GM12872 (cell line): ENCODE data around the gene PANX1.

Experiments
- CTCF ChIP-seq: IDR thresholded peaks from 3 replicates; pipeline ENCODE4 v1.5.1; 2011; ENCODE audit warnings: low read depth, mild to moderate bottlenecking, low read length, moderate library complexity; ENCODE audit not compliant: insufficient read depth

The PANX1 gene

DNA sequence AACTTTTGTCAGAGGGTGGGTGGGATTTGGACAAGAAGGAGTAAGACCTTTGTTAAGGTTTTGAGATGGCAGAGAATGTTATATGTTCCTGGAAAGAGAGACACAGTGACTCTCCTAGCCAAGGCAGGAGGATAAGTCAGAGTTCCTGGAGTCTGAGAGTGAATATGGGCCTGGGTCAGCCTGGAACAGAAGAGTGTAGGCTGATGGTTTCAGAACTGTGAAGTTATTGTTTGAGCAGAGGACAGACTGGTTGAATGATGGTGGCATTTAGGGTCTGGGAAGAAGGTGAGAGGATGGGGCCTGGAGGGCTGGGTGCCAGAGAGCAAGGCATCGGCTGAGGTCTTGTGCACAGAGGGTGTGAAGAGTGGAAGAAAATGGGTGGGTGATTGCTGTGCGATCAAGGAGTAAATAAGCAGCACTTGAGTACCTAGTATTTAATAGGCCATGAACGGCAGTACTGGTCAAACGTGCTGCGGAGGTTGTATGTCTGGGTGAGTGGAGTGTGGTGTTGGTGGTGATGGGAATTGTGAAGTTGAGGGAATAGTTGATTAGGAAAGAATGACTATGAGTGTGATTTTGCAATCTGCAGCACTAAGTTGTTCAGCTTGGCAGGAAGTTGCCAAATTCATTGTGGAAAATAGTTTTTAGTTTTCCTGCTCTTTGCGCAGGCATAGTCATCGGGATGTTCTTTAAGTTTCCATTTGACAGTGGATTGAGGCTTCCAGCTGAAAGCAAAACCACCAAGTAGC, 1.8 kb downstream of the PANX1 start:
- no peak for TF ChIP-seq CTCF

DNA sequence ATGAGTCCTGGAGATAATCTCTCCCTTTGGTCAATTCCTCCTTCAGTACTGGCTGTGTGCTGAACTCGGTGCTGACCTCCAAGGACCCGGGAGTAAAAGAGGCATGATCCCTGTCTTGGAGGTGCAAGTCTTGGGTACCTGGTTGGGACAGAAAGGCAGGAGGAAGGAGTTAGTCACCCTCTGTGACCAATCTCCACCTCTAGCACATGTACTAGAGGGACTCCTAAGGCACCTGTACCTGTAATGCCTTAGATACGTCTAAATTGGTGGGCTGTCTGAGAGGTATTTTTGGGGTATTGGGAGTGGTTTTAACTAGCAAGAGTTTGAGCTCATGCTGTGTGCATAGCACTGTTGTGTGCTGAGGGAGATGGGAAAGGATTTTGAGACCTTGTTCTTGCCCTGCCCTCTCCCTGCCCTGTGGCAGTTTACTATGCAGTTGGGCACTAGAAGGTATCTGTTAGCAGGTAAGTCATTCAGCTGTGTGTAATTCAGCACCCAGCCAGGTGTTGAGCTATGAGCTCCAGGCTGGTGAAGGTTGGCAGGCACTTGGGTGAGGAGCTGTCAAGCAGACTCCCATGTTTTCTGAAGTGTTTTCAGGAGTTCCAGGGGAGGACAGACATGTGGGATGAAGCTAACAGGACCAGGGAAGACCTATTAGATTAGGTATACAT, 2.5 kb downstream of the PANX1 start:
- no peak for TF ChIP-seq CTCF

- no peak for TF ChIP-seq CTCF
Measured at GRCh38 chr11:94131718-94132115, 3.1 kb downstream of the PANX1 start.

- TF ChIP-seq CTCF, result no peak
Measured at GRCh38 chr11:94132152-94132558, 3.5 kb downstream of the PANX1 start.

GRCh38 chr11:94132823-94133408, 4.3 kb downstream of the PANX1 start:
- TF ChIP-seq CTCF, result no peak

DNA sequence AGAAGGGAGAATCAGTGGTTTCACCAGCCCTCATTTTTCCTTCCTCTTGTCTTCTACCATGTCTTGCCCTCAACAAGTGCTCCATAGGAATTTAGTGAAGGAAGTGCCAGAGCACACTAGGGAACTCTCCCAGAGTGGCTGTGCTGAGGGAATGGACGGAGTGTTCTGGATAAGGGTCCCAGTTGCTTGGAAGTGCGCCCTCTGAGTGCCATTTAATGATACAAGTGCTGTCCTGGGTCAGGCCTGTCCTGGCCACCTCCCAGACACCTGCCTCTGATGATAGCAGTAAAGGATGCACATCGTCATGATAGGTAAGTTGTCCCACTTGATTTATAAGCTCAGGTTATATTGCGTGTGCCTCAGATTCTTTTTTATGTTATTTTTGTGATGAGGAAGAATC, 5.1 kb downstream of the PANX1 start:
- no peak for TF ChIP-seq CTCF

GRCh38 chr11:94134651-94135512, 6.2 kb downstream of the PANX1 start:
- no peak for TF ChIP-seq CTCF
